Left forelimb (tissue), 1 donor: ENCODE measurements around the gene MDC1.
"Not testable (repeated sequence)": the region's sequence is repeated elsewhere in the genome, so short reads cannot be mapped to it uniquely, and the experiment has no call there.

Source experiments
- DNase-seq: peaks from one replicate; pipeline ENCODE4 v3.0.0-alpha.2; 2018; ENCODE audit warnings: low spot score

Gene MDC1

DNA sequence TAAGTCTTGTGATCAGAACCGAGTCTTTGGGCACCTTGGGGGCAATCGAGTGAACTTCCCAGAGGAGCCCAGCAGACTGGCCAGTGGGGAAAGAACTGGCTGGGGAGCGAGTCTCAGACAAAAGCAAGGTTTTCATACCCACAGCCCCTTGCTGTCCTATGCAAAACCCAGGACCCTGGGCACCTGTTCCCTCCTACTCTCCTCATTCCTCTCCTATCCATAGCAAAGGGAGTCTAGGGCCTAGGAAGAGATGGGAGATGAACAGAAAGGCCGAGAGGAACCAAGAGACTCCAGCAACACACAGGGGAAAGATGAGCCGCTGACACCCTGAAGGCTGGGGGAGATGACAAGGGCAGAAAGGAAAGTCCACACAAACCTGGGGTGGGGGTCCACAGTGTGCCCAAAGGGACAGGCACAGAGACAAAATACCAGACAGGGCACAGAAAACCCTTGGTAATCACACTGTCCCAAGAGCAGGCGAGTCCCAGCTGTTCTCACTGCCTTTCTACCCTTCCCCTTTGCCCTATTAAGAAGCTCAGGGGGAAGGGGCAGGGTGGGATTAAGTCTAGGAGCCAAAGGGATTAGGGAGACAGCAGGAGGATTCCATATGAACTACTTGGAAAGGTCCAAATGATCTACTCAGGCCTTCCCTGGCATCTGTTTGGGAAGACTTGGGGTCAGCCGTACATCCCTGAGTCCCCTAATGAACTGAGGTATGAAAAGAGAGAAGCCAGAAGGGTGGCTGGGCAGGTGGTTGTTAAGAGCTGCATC, 37.1 kb downstream of the MDC1 start:
- DNase-seq, result no peak

DNA sequence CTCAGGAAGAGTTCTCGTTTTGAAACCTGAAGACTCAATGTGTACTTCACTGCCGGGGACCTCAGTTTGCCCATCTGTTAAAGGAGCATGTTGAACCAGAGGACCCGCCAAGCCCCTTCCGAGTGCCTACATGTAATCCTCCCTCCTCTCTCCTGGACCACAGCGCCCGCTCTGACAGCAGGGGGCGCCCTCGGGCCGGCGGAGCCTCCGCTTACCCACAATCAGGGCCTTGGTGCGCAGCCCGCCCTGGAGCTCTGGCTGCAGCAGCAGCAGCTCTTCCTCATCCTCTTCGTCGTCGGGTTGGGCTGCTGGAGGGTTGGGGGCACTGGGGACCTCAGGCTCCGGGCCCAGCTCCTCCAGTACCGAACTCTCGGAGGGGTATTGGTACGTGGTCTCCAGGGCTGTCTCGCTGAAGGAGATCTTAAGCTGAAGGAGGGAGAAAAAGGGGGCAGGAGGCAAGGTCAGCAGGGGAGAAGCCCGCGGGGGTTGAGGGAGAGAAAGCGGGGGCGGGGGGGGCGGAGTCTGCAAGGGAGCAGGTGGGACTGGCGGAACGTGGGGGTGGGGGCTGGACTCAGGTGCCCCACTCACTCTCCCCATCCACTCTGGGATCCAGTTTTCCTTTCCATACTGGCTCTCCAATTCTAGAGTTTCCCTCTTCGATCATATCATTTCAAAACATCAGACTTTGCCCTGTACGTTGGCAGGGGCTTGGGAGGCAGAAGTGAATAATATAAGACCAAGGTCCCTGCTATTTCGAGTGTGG, 37.9 kb downstream of the MDC1 start:
- DNase-seq, result peak; percentile 90

DNA sequence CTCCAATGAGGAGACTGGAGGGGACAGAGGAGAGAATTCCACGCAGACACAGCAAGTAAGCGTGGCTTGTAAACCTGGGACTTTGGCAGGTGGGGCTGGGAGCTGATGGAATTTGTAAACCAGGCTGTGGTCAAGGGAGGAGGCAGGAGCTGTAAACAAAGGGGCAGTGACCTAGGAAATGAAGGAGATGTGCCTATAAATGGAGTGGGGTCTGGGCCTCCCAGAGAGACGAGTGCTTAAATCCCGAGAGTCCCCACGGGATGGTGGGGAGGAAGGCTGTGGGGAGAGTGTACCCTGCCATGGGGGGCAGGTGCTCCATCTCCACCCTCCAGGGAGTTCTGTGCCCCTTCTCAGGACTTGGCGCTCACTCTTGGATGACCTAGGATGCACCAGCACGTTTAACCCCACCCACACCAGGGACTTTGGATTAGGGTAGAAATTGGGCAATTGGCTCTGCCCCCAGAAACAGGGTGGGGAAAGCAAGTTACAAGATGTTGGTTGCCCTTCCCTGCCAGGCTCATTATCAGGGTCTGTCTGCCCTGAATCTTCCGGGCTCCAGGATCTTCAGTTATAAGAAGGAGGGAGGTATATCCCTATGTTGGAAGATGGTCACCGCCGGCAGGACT, 40.3 kb downstream of the MDC1 start:
- DNase-seq, result no peak

GRCh38 chr6:30672445-30673253, 44.4 kb downstream of the MDC1 start, which contains the start of gene DHX16:
Gene DHX16 (minus strand): TSS chr6:30673006. CDS start chr6:30672841, 165 bp downstream.
- DNase-seq, result peak; percentile 95

GRCh38 chr6:30670760-30671527, 46.1 kb downstream of the MDC1 start:
- no peak for DNase-seq

DNA sequence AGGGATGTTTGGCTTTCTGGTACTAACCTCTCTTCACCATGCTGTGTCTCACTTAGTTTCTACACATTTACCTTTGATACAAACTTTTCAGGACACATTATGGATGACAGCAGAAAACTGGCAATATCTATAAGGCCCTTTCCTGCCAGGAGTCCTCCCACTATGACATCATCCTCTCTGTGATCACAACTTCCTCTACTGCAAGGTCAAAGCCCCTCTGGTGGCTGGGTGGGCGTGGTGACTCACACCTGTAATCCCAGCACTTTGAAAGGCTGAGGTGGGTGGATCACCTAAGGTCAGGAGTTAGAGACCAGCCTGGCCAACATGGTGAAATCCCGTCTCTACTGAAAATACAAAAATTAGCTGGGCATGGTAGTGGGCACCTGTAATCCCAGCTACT, 50.8 kb downstream of the MDC1 start:
- not testable (repeated sequence) for DNase-seq

GRCh38 chr6:30664994-30665767, 51.9 kb downstream of the MDC1 start:
- no peak for DNase-seq

DNA sequence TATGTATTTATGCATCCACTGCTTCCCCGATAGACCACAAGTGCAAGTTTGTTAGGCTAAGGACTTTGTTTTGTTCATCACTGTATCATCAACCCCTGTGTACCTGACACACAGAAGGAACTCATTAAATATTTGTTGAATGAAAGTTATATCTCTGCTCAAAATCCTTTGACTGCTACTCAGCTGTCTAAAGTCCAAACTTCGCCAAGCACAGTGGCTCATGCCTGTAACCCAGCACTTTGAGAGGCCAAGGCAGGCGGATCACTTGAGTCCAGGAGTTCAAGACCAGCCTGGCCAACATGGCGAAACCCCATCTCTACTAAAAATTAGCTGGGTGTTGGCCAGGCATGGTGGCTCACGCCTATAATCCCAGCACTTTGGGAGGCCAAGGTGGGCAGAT, 59.2 kb downstream of the MDC1 start:
- DNase-seq, result not testable (repeated sequence)

- no peak for DNase-seq
These were observed 59.6 kb downstream of the MDC1 start for GRCh38 chr6:30657454-30657853.

DNA sequence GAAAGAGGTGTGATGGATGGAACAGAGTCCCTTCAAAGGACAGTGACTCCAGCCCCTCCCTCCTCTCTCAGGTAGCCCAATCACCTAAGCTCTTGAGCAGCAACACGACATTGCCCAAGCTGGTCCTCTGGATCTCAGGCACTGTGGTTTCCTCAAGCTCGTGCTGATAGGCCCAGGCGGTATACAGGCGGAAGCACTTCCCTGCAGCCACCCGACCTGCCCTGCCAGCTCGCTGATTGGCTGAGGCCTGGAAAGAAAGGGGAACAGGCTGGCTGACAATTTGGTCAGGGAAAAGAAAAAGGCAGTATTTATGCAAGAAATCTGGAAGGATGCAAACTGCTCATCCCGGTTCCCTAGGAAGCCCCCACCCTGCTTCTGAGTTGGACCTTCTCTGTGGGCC, 60.6 kb downstream of the MDC1 start:
- no peak for DNase-seq

DNA sequence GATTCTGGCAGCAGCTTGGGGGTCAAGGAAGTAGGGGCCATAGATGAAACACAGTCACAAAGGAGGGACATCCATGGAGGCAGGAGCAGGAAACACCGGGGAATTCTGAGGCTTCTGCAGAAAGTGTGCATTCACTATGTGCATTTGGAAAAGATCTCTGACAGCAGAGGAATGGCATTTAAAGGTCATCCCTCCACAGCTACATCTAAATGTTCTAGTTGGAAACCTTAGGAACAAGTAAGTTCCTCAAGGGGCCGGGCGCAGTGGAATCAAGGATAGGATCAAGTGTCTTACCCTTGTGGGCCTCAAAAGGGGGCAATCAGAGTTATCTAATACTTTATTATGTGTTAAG, 61.4 kb downstream of the MDC1 start:
- no peak for DNase-seq

GRCh38 chr6:30654798-30655742, 62.0 kb downstream of the MDC1 start:
- no peak for DNase-seq

GRCh38 chr6:30651143-30651542, 65.9 kb downstream of the MDC1 start:
- DNase-seq, result no peak
